ENCODE measurements around the gene DARS1. TPM values are rescaled to one million over a fixed set of nuclear protein-coding genes. Genes with fewer than 3 reads are reported as not detected.

Gene DARS1
- polyA plus RNA-seq, 1 experiment: 44.0 TPM

DNA sequence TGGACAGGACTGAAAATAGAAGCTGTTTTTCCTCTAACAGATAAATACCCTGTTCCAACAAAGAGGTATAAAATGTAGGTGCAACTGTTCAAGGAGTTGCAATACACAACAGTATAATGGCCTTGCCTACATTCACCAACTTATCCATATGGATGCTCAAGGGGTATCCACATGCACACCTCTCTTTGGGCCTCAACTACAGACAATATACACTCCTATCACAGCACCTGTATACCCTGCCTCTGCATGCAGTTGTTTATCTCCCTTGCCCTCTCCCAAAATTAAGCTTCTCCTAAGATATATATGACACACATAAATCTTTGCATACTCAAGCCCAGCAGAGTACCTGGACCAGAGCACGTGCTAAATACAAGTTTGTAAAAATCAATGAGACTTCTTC lies 37.3 kb downstream of the DARS1 start:
- H3K4me3 ChIP-seq (ENCODE audit: low read depth, low read length): no peak overlapping the region
- no peaks in the 10 kb centered on the region; the same call in 1 of the 2 replicates for H3K36me3 ChIP-seq (ENCODE audit: control insufficient read depth, insufficient read depth, low read length)
- no peak for DNase-seq (ENCODE audit: low read depth)
- ChIA-PET CTCF (interaction anchor here (1.2 kb wide), 1 partner anchor 12 kb away, joined by 4 read pairs; no protein-coding TSS in a partner anchor), POLR2A (no interaction called here)
- H3K27me3 ChIP-seq (ENCODE audit: control insufficient read depth, insufficient read depth, low read length): no peaks in the 10 kb centered on the region
- TF ChIP-seq, protein P1, sequence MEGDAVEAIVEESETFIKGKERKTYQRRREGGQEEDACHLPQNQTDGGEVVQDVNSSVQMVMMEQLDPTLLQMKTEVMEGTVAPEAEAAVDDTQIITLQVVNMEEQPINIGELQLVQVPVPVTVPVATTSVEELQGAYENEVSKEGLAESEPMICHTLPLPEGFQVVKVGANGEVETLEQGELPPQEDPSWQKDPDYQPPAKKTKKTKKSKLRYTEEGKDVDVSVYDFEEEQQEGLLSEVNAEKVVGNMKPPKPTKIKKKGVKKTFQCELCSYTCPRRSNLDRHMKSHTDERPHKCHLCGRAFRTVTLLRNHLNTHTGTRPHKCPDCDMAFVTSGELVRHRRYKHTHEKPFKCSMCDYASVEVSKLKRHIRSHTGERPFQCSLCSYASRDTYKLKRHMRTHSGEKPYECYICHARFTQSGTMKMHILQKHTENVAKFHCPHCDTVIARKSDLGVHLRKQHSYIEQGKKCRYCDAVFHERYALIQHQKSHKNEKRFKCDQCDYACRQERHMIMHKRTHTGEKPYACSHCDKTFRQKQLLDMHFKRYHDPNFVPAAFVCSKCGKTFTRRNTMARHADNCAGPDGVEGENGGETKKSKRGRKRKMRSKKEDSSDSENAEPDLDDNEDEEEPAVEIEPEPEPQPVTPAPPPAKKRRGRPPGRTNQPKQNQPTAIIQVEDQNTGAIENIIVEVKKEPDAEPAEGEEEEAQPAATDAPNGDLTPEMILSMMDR (IDR thresholded peaks at IDR 0.05; ENCODE audit: insufficient read depth, low read depth, low read length): no peak

DNA sequence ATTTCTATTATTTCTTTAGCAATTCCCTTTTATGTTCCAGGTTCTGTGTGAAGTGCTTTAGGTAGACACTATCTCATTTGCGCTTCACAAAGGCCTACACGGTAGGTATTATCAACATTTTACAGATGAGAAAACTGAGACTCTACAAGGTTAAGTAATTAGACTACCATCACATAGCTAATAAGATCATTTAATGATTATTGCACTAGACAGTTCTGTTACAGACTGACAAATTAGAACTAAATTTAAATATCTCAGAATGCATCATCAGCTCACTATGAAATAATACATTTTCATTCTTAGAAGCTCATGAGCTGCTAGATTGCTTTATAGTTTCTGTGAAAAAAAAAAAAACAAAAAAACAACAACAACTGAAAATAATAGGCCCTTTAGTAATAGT lies 37.9 kb downstream of the DARS1 start:
- Histone ChIP-seq H3K36me3 (ENCODE audit: control insufficient read depth, insufficient read depth, low read length) (no peaks in the 10 kb centered on the region; the same call in 1 of the 2 replicates), H3K4me3 (ENCODE audit: low read depth, low read length) (no peak overlapping the region), H3K27me3 (ENCODE audit: control insufficient read depth, insufficient read depth, low read length) (no peaks in the 10 kb centered on the region)
- TF ChIP-seq, protein P1 (IDR thresholded peaks at IDR 0.05; ENCODE audit: insufficient read depth, low read depth, low read length): no peak
- DNase-seq (ENCODE audit: low read depth): no peak
- POLR2A ChIA-PET: no interaction called here
- CTCF ChIA-PET: no interaction called here

DNA sequence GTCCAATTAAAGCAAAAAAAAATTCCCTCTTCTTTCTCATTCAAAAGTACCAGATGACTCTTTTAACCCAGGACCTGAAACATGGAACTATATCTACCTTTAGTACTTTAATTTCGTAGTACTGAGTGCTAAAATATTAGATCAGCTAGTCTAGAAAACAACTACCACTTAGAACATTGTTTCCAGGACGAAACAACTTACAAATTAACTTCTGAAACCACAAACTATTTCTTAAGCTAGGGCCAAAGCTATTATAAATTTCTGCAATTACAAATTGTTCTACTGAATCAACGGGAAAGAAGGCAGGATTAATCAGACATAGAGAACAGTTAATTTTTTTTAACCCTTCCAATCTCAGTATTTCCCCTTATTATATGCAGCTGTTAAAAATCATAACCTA lies 39.9 kb downstream of the DARS1 start:
- POLR2A ChIA-PET: interaction anchor here (0.6 kb wide), 1 partner anchor 40 kb away, joined by 5 read pairs; the partner anchor contains the start of gene DARS1
- Histone ChIP-seq H3K4me3 (ENCODE audit: low read depth, low read length) (no peak overlapping the region), H3K36me3 (ENCODE audit: control insufficient read depth, insufficient read depth, low read length) (no peaks in the 10 kb centered on the region; the same call in none of the 2 replicates), H3K27me3 (ENCODE audit: control insufficient read depth, insufficient read depth, low read length) (no peaks in the 10 kb centered on the region)
- CTCF ChIA-PET: interaction anchor here (1.2 kb wide), 1 partner anchor 8 kb away, joined by 3 read pairs; no protein-coding TSS in a partner anchor
- TF ChIP-seq, protein P1 (IDR thresholded peaks at IDR 0.05; ENCODE audit: insufficient read depth, low read depth, low read length): no peak
- DNase-seq (ENCODE audit: low read depth): no peak

DNA sequence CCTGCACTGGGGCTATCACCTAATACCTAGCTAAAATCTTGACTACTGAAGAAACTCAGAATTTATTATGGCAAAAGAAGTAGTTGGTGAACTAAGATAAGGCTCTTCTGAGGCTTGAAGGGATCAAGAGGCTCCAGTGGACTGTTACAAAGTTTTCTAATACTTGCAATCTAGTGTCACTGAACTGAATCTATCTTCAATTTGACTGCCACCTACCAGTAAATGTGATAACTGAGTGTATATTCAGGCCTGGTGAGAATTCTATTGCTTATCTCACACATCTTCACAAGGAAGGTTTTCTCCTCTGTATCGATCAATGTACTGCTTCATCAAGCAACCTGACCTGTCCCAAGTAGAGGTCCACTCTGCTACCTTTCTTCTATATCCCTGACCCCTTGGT lies 40.8 kb downstream of the DARS1 start:
- no peak for DNase-seq (ENCODE audit: low read depth)
- H3K4me3 ChIP-seq (ENCODE audit: low read depth, low read length): no peak overlapping the region
- ChIA-PET POLR2A (no interaction called here), CTCF (interaction anchor here (1.6 kb wide), 1 partner anchor 10 kb away, joined by 3 read pairs; no protein-coding TSS in a partner anchor)
- TF ChIP-seq, protein P1 (IDR thresholded peaks at IDR 0.05; ENCODE audit: insufficient read depth, low read depth, low read length): no peak
- no peaks in the 10 kb centered on the region; the same call in none of the 2 replicates for H3K36me3 ChIP-seq (ENCODE audit: control insufficient read depth, insufficient read depth, low read length)
- no peaks in the 10 kb centered on the region for H3K27me3 ChIP-seq (ENCODE audit: control insufficient read depth, insufficient read depth, low read length)

DNA sequence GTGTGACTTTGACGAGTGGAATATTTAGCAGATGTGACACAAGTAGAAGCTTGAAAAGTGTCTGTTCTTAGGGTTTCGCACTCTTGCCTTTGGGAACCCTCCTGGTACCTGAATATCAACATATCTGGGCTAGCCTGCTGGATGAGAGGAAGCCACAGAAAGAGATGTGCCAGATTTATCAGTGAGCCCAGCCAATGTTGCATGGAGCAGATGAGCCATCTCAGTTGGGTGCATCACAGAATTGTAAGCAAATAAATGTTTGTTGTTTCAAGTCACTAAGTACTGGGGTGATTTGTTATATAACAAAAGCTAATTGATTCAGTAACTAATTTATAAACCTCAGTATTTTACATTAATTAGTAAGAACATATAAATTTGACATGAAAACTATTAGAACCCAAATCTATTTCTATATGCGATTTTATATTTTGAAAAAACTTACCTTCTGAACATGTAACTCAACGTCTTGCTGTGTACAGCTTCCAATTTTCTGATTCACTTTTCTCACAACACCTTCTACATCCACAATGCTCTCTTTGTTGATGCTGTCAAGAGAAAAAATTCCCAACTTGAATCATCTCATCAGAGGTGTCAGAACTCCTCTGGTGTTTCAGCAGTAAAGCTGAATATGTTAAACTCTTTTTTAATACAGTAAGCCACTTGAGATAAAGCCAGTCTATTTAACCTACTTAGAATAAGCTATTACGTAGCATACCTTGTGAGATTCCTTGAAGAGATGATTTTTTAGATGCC lies 42.3 kb downstream of the DARS1 start:
- TF ChIP-seq, protein P1 (IDR thresholded peaks at IDR 0.05; ENCODE audit: insufficient read depth, low read depth, low read length): no peak
- DNase-seq (ENCODE audit: low read depth): no peak
- no peak overlapping the region for H3K4me3 ChIP-seq (ENCODE audit: low read depth, low read length)
- no peaks in the 10 kb centered on the region for H3K27me3 ChIP-seq (ENCODE audit: control insufficient read depth, insufficient read depth, low read length)
- no peaks in the 10 kb centered on the region; the same call in none of the 2 replicates for H3K36me3 ChIP-seq (ENCODE audit: control insufficient read depth, insufficient read depth, low read length)
- CTCF ChIA-PET: interaction anchor here (0.6 to 1.6 kb wide), 3 partner anchors 9 to 470 kb away, joined by 3 read pairs; no protein-coding TSS in a partner anchor
- POLR2A ChIA-PET: no interaction called here
